Measurements from ENCODE around the gene RNU2-63P. TPM values are rescaled to one million over a fixed set of nuclear protein-coding genes. Genes with fewer than 3 reads are reported as not detected.

Gene RNU2-63P
- total and polyA plus RNA-seq, 2 donors: 91.1 TPM; not detected in 1

Other genes with a start within 250 kb of the RNU2-63P start
- 12.5 TPM for gene RGPD2, start 190.8 kb downstream of the RNU2-63P start, total RNA-seq
- 8.5 TPM for gene RGPD2, start 190.8 kb downstream of the RNU2-63P start, polyA plus RNA-seq
- gene KRCC1, start 39.2 kb upstream of the RNU2-63P start, total RNA-seq: 42.3 TPM
- gene KRCC1, start 39.2 kb upstream of the RNU2-63P start, polyA plus RNA-seq: 57.2 TPM
- 0.42 TPM for gene SMYD1, start 51.3 kb upstream of the RNU2-63P start, total RNA-seq
- gene SMYD1, start 51.3 kb upstream of the RNU2-63P start, polyA plus RNA-seq: 0.43 TPM
- 0.24 TPM for gene FABP1, start 111.5 kb upstream of the RNU2-63P start, total RNA-seq
- gene FABP1, start 111.5 kb upstream of the RNU2-63P start, polyA plus RNA-seq: 1.4 TPM
- 3.2 TPM for gene THNSL2, start 153.8 kb upstream of the RNU2-63P start, total RNA-seq
- gene THNSL2, start 153.8 kb upstream of the RNU2-63P start, polyA plus RNA-seq: 18.9 TPM